ENCODE measurements around the gene TNS1.

Gene TNS1

DNA sequence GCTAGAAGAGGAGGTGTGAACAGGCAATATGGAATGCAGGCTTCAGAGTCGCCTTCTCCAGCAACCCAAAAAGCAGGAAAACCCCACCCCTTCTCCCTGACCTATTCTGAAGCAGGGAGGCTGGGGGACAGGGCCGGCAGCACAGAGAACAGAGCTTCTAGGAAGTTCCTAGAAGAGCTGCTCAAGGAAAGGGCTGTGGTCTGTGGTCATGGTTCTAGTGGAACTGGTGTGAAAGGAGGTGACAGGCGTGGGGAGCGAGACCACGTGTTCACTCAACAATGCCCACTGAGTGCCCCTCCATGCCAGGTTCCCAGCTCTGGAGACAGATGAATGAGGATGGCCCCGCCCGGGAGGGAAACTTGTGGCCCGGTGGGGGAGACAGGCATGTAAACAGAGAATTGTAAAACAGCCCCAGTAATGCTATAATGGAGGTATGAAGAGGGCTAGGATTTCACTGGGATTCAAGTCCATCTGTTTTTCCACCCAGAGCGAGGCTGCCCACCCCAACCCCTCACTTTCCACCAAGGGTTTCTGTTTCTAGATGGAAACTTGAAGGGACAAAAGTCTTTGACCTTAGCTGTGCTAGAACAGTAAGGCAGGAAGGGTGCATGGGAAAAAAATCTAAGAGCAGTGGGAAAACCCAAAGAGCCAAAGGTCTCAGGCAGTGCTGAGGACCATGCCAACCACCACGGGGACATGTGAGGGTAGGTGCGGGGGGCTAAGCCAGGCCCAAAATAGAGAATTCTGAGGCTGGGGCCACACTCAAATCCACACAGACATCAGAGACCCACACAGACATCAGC is 71.8 kb downstream of the TNS1 start:
- H3K4me1 ChIP-seq (ENCODE audit: insufficient read depth, poor library complexity, severe bottlenecking), result peaks cover 35% of the 10 kb centered on the region
- TF ChIP-seq, protein P1, sequence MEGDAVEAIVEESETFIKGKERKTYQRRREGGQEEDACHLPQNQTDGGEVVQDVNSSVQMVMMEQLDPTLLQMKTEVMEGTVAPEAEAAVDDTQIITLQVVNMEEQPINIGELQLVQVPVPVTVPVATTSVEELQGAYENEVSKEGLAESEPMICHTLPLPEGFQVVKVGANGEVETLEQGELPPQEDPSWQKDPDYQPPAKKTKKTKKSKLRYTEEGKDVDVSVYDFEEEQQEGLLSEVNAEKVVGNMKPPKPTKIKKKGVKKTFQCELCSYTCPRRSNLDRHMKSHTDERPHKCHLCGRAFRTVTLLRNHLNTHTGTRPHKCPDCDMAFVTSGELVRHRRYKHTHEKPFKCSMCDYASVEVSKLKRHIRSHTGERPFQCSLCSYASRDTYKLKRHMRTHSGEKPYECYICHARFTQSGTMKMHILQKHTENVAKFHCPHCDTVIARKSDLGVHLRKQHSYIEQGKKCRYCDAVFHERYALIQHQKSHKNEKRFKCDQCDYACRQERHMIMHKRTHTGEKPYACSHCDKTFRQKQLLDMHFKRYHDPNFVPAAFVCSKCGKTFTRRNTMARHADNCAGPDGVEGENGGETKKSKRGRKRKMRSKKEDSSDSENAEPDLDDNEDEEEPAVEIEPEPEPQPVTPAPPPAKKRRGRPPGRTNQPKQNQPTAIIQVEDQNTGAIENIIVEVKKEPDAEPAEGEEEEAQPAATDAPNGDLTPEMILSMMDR (IDR thresholded peaks at IDR 0.05; ENCODE audit: poor library complexity, severe bottlenecking), result no peak
- H3K36me3 ChIP-seq (ENCODE audit: low read depth), result no peaks in the 10 kb centered on the region
- ATAC-seq (ENCODE audit: low read depth), result no peak
- H3K4me3 ChIP-seq (ENCODE audit: severe bottlenecking), result no peak overlapping the region
- no peak overlapping the region for H3K27ac ChIP-seq (ENCODE audit: poor library complexity, severe bottlenecking)
- no peaks in the 10 kb centered on the region for H3K9me3 ChIP-seq (ENCODE audit: severe bottlenecking)
- DNase-seq (ENCODE audit: low spot score), result no peak
- H3K27me3 ChIP-seq (ENCODE audit: insufficient read depth, poor library complexity, severe bottlenecking), result no peaks in the 10 kb centered on the region

DNA sequence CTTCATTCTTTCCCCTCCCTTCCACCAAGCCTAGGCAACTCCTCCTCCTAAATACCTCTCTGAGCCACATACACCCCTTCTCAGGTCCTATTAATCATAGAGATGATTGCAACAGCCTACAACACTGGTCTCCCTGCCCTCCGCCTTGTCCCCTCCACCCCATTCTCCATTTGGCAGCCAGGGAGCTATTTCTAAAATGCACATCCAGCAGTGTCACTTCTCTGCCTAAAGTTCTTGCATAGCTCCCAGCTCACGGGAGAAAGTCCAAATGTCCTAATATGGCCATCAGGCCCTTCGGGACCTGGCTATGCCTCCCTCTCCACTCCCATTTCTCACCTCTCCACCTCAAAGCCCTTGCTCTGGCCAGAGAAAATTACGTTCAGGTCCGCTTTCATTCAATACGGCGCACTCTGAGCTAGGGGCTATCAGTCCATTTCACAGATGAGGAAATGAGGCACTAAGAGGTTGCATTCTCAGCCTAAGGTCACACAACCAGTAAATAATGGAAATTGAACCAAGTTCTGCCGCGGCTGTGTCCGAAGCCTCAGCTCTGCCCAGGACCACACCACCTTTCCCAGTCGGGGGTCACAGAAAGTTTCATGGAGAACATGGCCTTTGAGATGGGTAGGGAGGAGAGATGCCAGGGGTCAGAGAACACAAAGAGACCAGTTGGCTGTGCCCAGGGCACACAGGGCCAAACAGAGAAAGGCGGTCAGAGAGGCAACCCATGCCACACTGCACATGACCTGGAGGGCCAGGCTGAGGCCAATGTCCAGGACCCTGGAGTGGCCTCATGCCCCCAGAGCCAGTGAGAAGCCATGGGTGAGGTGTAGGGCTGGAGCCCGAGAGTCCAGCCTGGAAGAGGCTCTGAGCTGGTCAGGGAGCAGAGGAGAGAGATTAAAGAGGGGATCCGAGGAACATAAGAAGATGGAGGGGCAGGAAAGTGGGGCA is 72.8 kb downstream of the TNS1 start:
- Histone ChIP-seq H3K4me3 (ENCODE audit: severe bottlenecking) (no peak overlapping the region), H3K27ac (ENCODE audit: poor library complexity, severe bottlenecking) (peak overlapping the region; percentile 43), H3K4me1 (ENCODE audit: insufficient read depth, poor library complexity, severe bottlenecking) (peaks cover 27% of the 10 kb centered on the region), H3K36me3 (ENCODE audit: low read depth) (no peaks in the 10 kb centered on the region), H3K9me3 (ENCODE audit: severe bottlenecking) (no peaks in the 10 kb centered on the region), H3K27me3 (ENCODE audit: insufficient read depth, poor library complexity, severe bottlenecking) (no peaks in the 10 kb centered on the region)
- ATAC-seq (ENCODE audit: low read depth) (0 out of 3 replicates have a peak, but pooled peaks have one; percentile 18), DNase-seq (ENCODE audit: low spot score) (no peak)
- TF ChIP-seq, protein P1 (IDR thresholded peaks at IDR 0.05; ENCODE audit: poor library complexity, severe bottlenecking), result no peak

DNA sequence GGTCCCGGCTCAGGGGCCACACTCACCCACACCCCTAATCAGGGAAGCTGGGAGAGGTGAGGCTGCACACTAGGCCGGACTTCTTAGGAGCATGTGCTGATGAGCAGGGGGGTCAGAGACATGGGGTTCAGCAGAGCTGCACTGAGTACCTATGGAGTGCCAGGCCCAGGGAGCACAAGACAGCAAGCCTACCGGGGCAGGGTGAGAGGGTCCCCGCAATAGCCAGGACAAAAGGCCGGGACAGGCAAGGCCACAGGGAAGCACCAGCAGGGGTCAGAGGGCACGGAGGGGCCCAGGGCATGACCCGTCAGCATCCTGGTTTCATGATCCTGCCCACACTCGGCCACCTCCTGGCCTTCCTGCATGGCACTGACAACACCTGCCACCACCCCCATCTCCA is 73.5 kb downstream of the TNS1 start:
- peak overlapping the region; percentile 43 for H3K27ac ChIP-seq (ENCODE audit: poor library complexity, severe bottlenecking)
- H3K36me3 ChIP-seq (ENCODE audit: low read depth), result no peaks in the 10 kb centered on the region
- H3K9me3 ChIP-seq (ENCODE audit: severe bottlenecking), result no peaks in the 10 kb centered on the region
- H3K4me1 ChIP-seq (ENCODE audit: insufficient read depth, poor library complexity, severe bottlenecking), result peaks cover 19% of the 10 kb centered on the region
- ATAC-seq (ENCODE audit: low read depth) (no peak), DNase-seq (ENCODE audit: low spot score) (no peak)
- no peaks in the 10 kb centered on the region for H3K27me3 ChIP-seq (ENCODE audit: insufficient read depth, poor library complexity, severe bottlenecking)
- H3K4me3 ChIP-seq (ENCODE audit: severe bottlenecking), result no peak overlapping the region
- TF ChIP-seq, protein P1 (IDR thresholded peaks at IDR 0.05; ENCODE audit: poor library complexity, severe bottlenecking), result no peak

DNA sequence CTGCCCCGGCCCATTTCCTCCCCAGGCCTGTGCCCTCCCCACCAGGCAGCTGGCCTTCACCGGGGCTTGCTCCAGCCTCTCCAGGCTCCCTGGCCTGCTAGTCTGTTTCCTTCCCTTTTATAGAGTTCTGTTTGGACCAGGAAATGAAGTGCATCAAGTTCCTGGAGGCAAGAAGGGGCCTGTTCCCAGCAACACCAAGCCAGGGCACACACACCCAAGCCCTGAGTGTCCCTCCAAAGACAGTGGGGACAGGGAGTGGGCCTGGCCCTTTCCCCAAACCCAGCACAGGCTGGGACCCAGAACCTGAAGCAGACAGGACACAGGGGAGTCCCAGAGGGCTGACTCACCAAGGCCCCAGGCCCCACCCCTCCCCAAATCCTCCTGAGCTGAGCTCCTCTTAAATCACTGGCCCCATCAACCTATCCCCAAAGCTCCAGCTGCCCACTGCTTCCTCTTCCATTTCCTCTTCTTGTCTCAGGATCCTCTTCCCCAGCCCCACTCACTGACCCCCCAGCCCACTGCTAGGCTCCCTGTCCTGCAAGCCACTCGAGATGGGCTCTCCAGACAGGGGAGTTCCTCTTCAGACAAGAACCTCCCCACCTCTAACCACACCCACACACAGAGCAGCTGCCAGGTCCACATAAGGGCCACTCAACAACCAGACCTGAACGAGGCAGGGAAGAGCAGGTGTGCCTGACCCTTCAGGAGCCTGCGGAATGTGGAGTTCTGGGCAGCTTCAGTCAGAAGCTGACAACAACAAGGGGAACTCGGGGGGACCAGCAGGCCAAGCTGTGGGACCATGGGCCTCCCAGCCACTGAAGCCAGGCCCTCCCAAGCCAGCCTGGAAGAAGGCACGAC is 74.2 kb downstream of the TNS1 start:
- DNase-seq (ENCODE audit: low spot score), result no peak
- TF ChIP-seq, protein P1 (IDR thresholded peaks at IDR 0.05; ENCODE audit: poor library complexity, severe bottlenecking), result no peak
- H3K9me3 ChIP-seq (ENCODE audit: severe bottlenecking), result no peaks in the 10 kb centered on the region
- H3K4me3 ChIP-seq (ENCODE audit: severe bottlenecking), result no peak overlapping the region
- H3K36me3 ChIP-seq (ENCODE audit: low read depth), result no peaks in the 10 kb centered on the region
- H3K4me1 ChIP-seq (ENCODE audit: insufficient read depth, poor library complexity, severe bottlenecking), result peaks cover 12% of the 10 kb centered on the region
- peak overlapping the region; percentile 43 for H3K27ac ChIP-seq (ENCODE audit: poor library complexity, severe bottlenecking)
- no peaks in the 10 kb centered on the region for H3K27me3 ChIP-seq (ENCODE audit: insufficient read depth, poor library complexity, severe bottlenecking)
- ATAC-seq (ENCODE audit: low read depth), result peak; percentile 31

All from RWPE2 (cell line).